BE2C (cell line): Measurements from ENCODE around the gene RADX.

ENCODE experiments used
- DNase-seq: peaks from one replicate; pipeline ENCODE4 v3.0.0-alpha.2; 2020
- H3K27me3 ChIP-seq: fragments of 250-450 bp; sonication (Bioruptor Pico); 2 replicates; pipeline ENCODE4 v1.5.1; 2020; ENCODE audit warnings: mild to moderate bottlenecking
- H3K36me3 ChIP-seq: fragments of 250-450 bp; sonication (Bioruptor Pico); 2 replicates; pipeline ENCODE4 v1.5.1; 2020; ENCODE audit warnings: mild to moderate bottlenecking
- H3K4me1 ChIP-seq: fragments of 250-450 bp; sonication (Bioruptor Pico); 2 replicates; pipeline ENCODE4 v1.5.1; 2020
- H3K4me3 ChIP-seq: 2 replicates; pipeline ENCODE4 v1.5.1; 2011; ENCODE audit warnings: low read depth, low read length
- H3K9me3 ChIP-seq: fragments of 250-450 bp; sonication (Bioruptor Pico); 2 replicates; pipeline ENCODE4 v1.5.1; 2020
- CTCF ChIP-seq: IDR thresholded peaks from 2 replicates; pipeline ENCODE4 v1.5.1; 2012; ENCODE audit warnings: mild to moderate bottlenecking, low read depth, low read length

RADX gene

GRCh38 chrX:106726485-106727437, 115.0 kb downstream of the RADX start, which contains the start of gene RNF128:
TSS of gene RNF128 (plus strand) at chrX:106726701. CDS start at chrX:106726914, 213 bp downstream.
- TF ChIP-seq CTCF: no peak
- H3K4me3 ChIP-seq: no peak within 1 kb of the TSS

GRCh38 chrX:106728337-106728736, 116.6 kb downstream of the RADX start:
- H3K27me3 ChIP-seq: peaks cover 17% of the 10 kb centered on the region

More at GRCh38 chrX:106726485-106727437, 115.0 kb downstream of the RADX start, which contains the start of gene RNF128:
- Histone ChIP-seq H3K9me3 (no peaks in the 10 kb centered on the region), H3K36me3 (no peaks in the 10 kb centered on the region), H3K27me3 (peaks cover 17% of the 10 kb centered on the region), H3K4me1 (no peaks in the 10 kb centered on the region)
- DNase-seq: no peak

More at GRCh38 chrX:106728337-106728736, 116.6 kb downstream of the RADX start:
- Histone ChIP-seq H3K4me1 (no peaks in the 10 kb centered on the region), H3K4me3 (no peak overlapping the region), H3K36me3 (no peaks in the 10 kb centered on the region), H3K9me3 (no peaks in the 10 kb centered on the region)
- TF ChIP-seq CTCF: no peak
- no peak for DNase-seq
